HUES64 (cell line): ENCODE measurements around the gene OPCML.

Experiments used
- H3K27ac ChIP-seq: 2 replicates; pipeline ENCODE4 v1.7.0; 2013; ENCODE audit warnings: low read depth, low read length, inconsistent platforms
- H3K27me3 ChIP-seq: 2 replicates; pipeline ENCODE4 v1.6.1; 2013; ENCODE audit warnings: mild to moderate bottlenecking, low read length; ENCODE audit not compliant: insufficient read depth
- H3K36me3 ChIP-seq: 2 replicates; pipeline ENCODE4 v1.6.1; 2013; ENCODE audit warnings: mild to moderate bottlenecking, low read length; ENCODE audit not compliant: insufficient read depth
- H3K4me1 ChIP-seq: 2 replicates; pipeline ENCODE4 v1.6.1; 2013; ENCODE audit warnings: mild to moderate bottlenecking, low read length, moderate library complexity; ENCODE audit not compliant: insufficient read depth
- H3K4me3 ChIP-seq: 2 replicates; pipeline ENCODE4 v1.5.1; 2013; ENCODE audit warnings: mild to moderate bottlenecking, low read length, moderate library complexity
- H3K9ac ChIP-seq: 2 replicates; pipeline ENCODE4 v1.6.1; 2013; ENCODE audit warnings: mild to moderate bottlenecking, low read depth, low read length
- H3K9me3 ChIP-seq: 2 replicates; pipeline ENCODE4 v1.6.1; 2013; ENCODE audit warnings: low read depth, low read length; ENCODE audit not compliant: insufficient read depth
- WGBS: fragments of 150-250, 120-280 bp; methylation state at CpG from one replicate; pipeline ENCODE4 v1.1.7; 2013; ENCODE audit warnings: missing lambda C conversion rate; 5-methylcytosine and 5-hydroxymethylcytosine counted together

The OPCML gene

DNA sequence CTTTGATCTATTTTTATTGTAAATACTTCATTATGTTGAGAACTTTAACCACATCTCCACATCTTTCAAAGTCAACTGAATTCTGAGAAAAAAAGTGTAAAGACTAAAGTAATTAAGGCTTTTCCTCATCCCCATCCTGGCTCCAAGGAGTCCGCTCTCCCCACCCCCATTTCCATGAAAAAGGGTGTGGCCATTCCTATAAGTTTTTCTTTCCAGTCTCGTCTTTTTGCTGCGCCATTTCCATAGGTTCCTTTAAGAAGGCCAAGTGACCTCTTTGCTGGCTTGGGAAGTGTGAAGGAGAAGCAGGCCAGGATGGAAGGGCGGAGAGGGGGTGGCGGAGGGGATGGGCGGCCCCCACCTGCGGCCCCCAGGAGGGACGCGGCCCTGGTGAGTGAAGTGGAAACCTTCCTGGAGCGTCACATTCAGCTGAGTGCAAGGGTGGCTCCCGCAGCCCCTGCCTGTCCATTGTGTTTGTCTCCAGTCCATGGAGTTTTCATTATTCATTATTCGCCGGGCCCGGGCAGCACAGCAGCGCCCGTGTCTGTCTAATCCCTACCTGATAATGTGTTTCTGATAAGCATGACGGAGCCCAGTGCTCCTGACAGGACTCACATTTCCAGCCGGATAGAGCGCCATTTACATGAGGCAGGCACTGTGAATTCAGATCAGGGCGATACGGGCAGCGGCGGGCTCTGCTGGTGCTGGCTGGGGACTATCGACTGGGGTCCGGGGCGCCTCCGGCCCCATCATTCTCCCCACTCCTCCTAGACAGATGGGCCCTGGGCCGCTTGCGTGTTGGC, 739.8 kb downstream of the OPCML start:
- Histone ChIP-seq H3K9ac (peak overlapping the region; percentile 19; the same call in 1 of the 2 replicates), H3K4me1 (peaks cover 31% of the 10 kb centered on the region), H3K9me3 (no peaks in the 10 kb centered on the region), H3K36me3 (no peaks in the 10 kb centered on the region), H3K27ac (peak overlapping the region; percentile 61; the same call in 1 of the 2 replicates), H3K4me3 (peak overlapping the region; percentile 34), H3K27me3 (no peaks in the 10 kb centered on the region)
- 84% methylated on average over 29 of the region's 29 CpGs for WGBS

DNA sequence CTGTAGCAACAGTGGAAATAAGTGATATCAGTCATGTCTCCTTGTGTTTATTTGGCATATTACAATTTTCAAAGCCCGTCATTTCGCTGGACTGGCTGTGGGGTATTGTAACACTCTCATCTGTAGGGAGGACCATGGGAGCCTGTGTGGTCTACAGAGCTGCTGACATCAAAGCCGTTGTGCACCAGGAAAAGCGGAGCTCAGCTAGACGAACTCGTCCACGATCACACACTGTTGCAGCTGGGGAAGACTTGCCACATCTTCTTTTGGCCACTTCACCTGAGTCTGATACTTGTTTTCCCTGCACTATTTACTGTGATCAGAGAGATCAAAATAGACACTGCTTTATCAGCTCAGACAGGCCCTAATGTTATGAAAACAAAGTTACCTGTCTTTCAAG, 741.3 kb downstream of the OPCML start:
- Histone ChIP-seq H3K27ac (no peak overlapping the region; the same call in 1 of the 2 replicates), H3K27me3 (no peaks in the 10 kb centered on the region), H3K4me1 (peaks cover 38% of the 10 kb centered on the region), H3K9ac (no peak overlapping the region), H3K36me3 (no peaks in the 10 kb centered on the region), H3K4me3 (no peak overlapping the region), H3K9me3 (no peaks in the 10 kb centered on the region)
- 93% methylated on average over 7 of the region's 7 CpGs for WGBS

GRCh38 chr11:132790466-132790865, 741.8 kb downstream of the OPCML start:
- Histone ChIP-seq H3K27ac (no peak overlapping the region), H3K4me3 (no peak overlapping the region), H3K27me3 (no peaks in the 10 kb centered on the region), H3K36me3 (no peaks in the 10 kb centered on the region), H3K9me3 (no peaks in the 10 kb centered on the region), H3K9ac (no peak overlapping the region), H3K4me1 (peaks cover 43% of the 10 kb centered on the region)
- WGBS, result 91% methylated on average over 5 of the region's 5 CpGs

DNA sequence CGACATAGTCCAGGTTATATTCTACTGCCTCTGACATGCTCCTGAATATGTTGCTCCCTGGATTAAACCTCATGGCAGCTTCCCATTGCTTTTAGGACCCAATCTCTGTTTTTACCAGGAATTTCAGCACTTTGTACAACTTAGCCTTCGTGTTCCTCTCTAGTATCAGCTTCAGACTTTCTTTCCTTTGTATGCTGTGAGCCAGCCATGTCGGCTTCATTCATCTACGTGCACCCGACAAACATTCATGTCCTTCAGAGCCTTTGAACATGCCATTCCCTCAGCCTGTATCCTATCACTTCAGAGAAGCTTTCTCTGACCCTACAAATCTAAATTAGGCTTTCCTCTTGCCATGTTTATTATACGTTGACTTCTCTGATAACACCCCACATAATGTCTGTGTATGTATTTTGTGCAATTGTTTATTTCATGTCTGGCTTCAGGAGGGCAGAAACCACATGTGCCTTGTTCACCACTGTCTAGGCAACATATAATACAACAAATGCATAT, 743.4 kb downstream of the OPCML start:
- peaks cover 44% of the 10 kb centered on the region for H3K4me1 ChIP-seq
- H3K9me3 ChIP-seq, result no peaks in the 10 kb centered on the region
- H3K27me3 ChIP-seq, result no peaks in the 10 kb centered on the region
- no peak overlapping the region for H3K4me3 ChIP-seq
- H3K9ac ChIP-seq, result no peak overlapping the region
- 82% methylated on average over 6 of the region's 6 CpGs for WGBS
- H3K36me3 ChIP-seq, result no peaks in the 10 kb centered on the region
- H3K27ac ChIP-seq, result no peak overlapping the region

GRCh38 chr11:132785878-132786277, 746.4 kb downstream of the OPCML start:
- Histone ChIP-seq H3K27me3 (no peaks in the 10 kb centered on the region), H3K4me1 (peaks cover 25% of the 10 kb centered on the region), H3K4me3 (no peak overlapping the region), H3K9me3 (no peaks in the 10 kb centered on the region), H3K36me3 (no peaks in the 10 kb centered on the region), H3K27ac (no peak overlapping the region), H3K9ac (no peak overlapping the region)
- 77% methylated on average over 3 of the region's 4 CpGs for WGBS

DNA sequence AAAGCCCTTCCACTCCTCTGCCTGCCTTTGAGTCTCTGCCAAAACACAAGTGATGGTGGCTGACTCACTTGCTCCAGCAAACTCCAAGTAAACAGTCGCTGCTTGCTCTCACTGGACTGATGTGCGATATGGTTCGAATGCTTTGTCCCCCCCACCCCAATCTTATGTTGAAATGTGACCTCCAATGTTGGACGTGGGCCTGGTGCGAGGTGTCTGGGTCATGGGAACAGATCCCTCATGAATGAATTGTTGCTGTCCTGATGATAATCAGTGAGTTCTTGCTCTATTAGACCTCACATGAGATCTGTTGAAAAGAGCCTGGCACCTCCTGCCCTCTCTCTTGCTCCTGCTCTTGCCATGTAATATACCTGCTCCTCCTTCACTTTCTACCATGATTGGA, 747.9 kb downstream of the OPCML start:
- WGBS, result 94% methylated on average over 5 of the region's 5 CpGs
- no peak overlapping the region for H3K4me3 ChIP-seq
- peaks cover 31% of the 10 kb centered on the region for H3K4me1 ChIP-seq
- H3K36me3 ChIP-seq, result no peaks in the 10 kb centered on the region
- H3K27ac ChIP-seq, result no peak overlapping the region
- H3K9me3 ChIP-seq, result no peaks in the 10 kb centered on the region
- no peak overlapping the region for H3K9ac ChIP-seq
- no peaks in the 10 kb centered on the region for H3K27me3 ChIP-seq

- Histone ChIP-seq H3K27me3 (no peaks in the 10 kb centered on the region), H3K9ac (no peak overlapping the region), H3K36me3 (no peaks in the 10 kb centered on the region), H3K27ac (no peak overlapping the region), H3K4me1 (peaks cover 36% of the 10 kb centered on the region), H3K9me3 (no peaks in the 10 kb centered on the region), H3K4me3 (no peak overlapping the region)
- WGBS, result 93% methylated on average over 6 of the region's 6 CpGs
These were observed 750.2 kb downstream of the OPCML start for GRCh38 chr11:132782102-132782501.

DNA sequence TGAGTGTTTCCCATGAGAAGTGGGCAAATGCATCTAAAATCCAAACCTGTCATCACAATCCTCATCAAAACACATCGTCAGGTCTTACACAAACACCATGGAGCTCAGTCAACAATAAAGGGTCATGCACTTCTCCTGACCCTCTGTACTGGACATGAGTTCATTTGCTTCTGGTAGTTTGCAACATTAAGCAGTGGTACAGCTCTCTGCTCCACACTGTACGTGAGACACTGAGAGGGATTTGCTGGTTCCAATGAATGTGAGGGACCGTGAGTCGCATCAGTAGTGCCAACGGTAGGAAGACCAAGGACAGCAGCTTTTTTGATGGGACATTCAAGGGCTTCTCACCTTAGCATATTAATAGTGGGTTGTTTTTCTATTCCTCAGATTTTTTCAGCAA, 752.3 kb downstream of the OPCML start:
- Histone ChIP-seq H3K4me1 (peaks cover 22% of the 10 kb centered on the region), H3K27ac (no peak overlapping the region), H3K36me3 (no peaks in the 10 kb centered on the region), H3K9me3 (no peaks in the 10 kb centered on the region), H3K4me3 (no peak overlapping the region), H3K9ac (no peak overlapping the region), H3K27me3 (no peaks in the 10 kb centered on the region)
- WGBS, result 83% methylated on average over 5 of the region's 5 CpGs

- Histone ChIP-seq H3K27ac (no peak overlapping the region), H3K9ac (no peak overlapping the region), H3K4me1 (peaks cover 22% of the 10 kb centered on the region), H3K36me3 (no peaks in the 10 kb centered on the region), H3K9me3 (no peaks in the 10 kb centered on the region), H3K4me3 (no peak overlapping the region), H3K27me3 (no peaks in the 10 kb centered on the region)
- 25% methylated on average over 1 of the region's 3 CpGs for WGBS
These were observed 752.8 kb downstream of the OPCML start for GRCh38 chr11:132779497-132779896.

- H3K4me3 ChIP-seq, result no peak overlapping the region
- H3K36me3 ChIP-seq, result no peaks in the 10 kb centered on the region
- no peaks in the 10 kb centered on the region for H3K9me3 ChIP-seq
- peaks cover 37% of the 10 kb centered on the region for H3K4me1 ChIP-seq
- 77% methylated on average over 8 of the region's 9 CpGs for WGBS
- H3K27ac ChIP-seq, result no peak overlapping the region
- H3K9ac ChIP-seq, result no peak overlapping the region
- no peaks in the 10 kb centered on the region for H3K27me3 ChIP-seq
These were observed 755.0 kb downstream of the OPCML start for GRCh38 chr11:132777067-132777975.

DNA sequence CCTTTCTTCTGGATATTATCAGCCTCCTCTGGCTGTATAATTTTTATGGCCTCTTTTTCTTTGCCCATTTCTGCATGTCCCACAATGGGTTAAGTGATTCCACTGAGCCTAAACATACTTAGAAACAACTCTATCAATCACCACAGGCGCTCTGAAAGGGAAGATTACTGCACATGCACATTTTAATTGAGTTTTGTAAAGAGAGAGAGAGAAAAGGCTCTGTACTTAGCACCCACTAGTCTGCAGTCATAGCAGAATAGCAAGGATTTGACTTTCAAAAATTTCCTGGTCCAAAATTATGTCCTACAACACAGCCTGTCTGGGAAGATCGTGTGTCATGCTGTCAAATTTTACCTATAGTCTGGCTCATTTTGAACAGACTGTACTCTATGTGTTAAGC, 758.5 kb downstream of the OPCML start:
- Histone ChIP-seq H3K27me3 (no peaks in the 10 kb centered on the region), H3K4me3 (no peak overlapping the region), H3K27ac (no peak overlapping the region), H3K9me3 (no peaks in the 10 kb centered on the region), H3K4me1 (peaks cover 42% of the 10 kb centered on the region), H3K9ac (no peak overlapping the region), H3K36me3 (no peaks in the 10 kb centered on the region)
- 84% methylated on average over 2 of the region's 2 CpGs for WGBS
